SK-N-SH (cell line): ENCODE measurements around the gene TMPRSS11F. TPM values are rescaled to one million over a fixed set of nuclear protein-coding genes. Genes with fewer than 3 reads are reported as not detected.

Experiments
- CTCF ChIA-PET: fragments of 300-600, 350-600 bp; formaldehyde crosslinking; extraction: SDS; loops from one replicate; lab custom pipeline; 2021; lab: Yijun Ruan, JAX
- POLR2A ChIA-PET: fragments of 350-600 bp; sonication (Branson Sonifier 250); formaldehyde crosslinking; extraction: SDS; loops from one replicate; lab custom pipeline; 2020; ENCODE audit warnings: antibody characterized with exemption, inconsistent platforms; lab: Yijun Ruan, JAX
- DNase-seq: peaks from one replicate; pipeline ENCODE4 v3.0.0; 2012
- H2AFZ ChIP-seq: fragments of 200-600 bp; sonication (generic); 2 replicates; pipeline ENCODE4 v1.8.1; 2016; ENCODE audit warnings: antibody characterized with exemption, mild to moderate bottlenecking, low read depth
- H3F3A ChIP-seq: fragments of 200-600 bp; sonication (generic); replicated peaks from 2 replicates; pipeline ENCODE3; 2016; ENCODE audit warnings: antibody characterized with exemption, mild to moderate bottlenecking; ENCODE audit not compliant: insufficient read depth
- H3K27ac ChIP-seq, 2 experiments: fragments of 200-500 bp in 1 of 2; fragments of 200-600 bp in 1 of 2; sonication (Bioruptor generic) in 1 of 2; sonication (generic), shearing (Covaris generic) in 1 of 2; 2 replicates each; pipeline versions ENCODE4 v1.5.1 to v1.6.1; 2014 to 2016; ENCODE audit warnings: low read depth in 2 of 2, inconsistent platforms in 1 of 2, low read length in 1 of 2, mild to moderate bottlenecking in 1 of 2, mixed read lengths in 1 of 2
- H3K27me3 ChIP-seq: fragments of 200-600 bp; sonication (generic), shearing (Covaris generic); 2 replicates; pipeline ENCODE4 v1.6.1; 2016; ENCODE audit warnings: mixed run types; ENCODE audit not compliant: insufficient read depth
- H3K36me3 ChIP-seq, 2 experiments: fragments of 200-500 bp in 1 of 2; fragments of 200-600 bp in 1 of 2; sonication (Bioruptor generic) in 1 of 2; sonication (generic) in 1 of 2; replicated peaks in 1 of 2; 2 replicates each; pipeline versions ENCODE3 to v1.5.1; 2014 to 2016; ENCODE audit warnings: low read length in 1 of 2, mild to moderate bottlenecking in 1 of 2; ENCODE audit not compliant: insufficient read depth in 2 of 2, control insufficient read depth in 1 of 2
- H3K4me1 ChIP-seq, 2 experiments: fragments of 200-500 bp in 1 of 2; fragments of 200-600 bp in 1 of 2; sonication (Bioruptor generic) in 1 of 2; sonication (generic), shearing (Covaris generic) in 1 of 2; 2 replicates each; pipeline versions ENCODE4 v1.5.1 to v1.6.1; 2014 to 2016; ENCODE audit warnings: low read depth in 1 of 2, low read length in 1 of 2, mixed run types in 1 of 2; ENCODE audit not compliant: insufficient read depth in 2 of 2, control insufficient read depth in 1 of 2
- H3K4me2 ChIP-seq: fragments of 200-600 bp; sonication (generic), shearing (Covaris generic); 2 replicates; pipeline ENCODE4 v1.6.1; 2017; ENCODE audit warnings: mixed run types
- H3K4me3 ChIP-seq, 2 experiments: fragments of 200-500 bp in 1 of 2; fragments of 200-600 bp in 1 of 2; sonication (Bioruptor generic) in 1 of 2; sonication (generic), shearing (Covaris generic) in 1 of 2; 2 replicates each; pipeline versions ENCODE4 v1.5.1 to v1.8.1; 2014 to 2016; ENCODE audit warnings: low read depth in 2 of 2, inconsistent platforms in 1 of 2, low read length in 1 of 2, mild to moderate bottlenecking in 1 of 2, mixed read lengths in 1 of 2, moderate library complexity in 1 of 2
- H3K79me2 ChIP-seq: fragments of 200-600 bp; sonication (generic); 2 replicates; pipeline ENCODE4 v1.8.1; 2017; ENCODE audit warnings: mild to moderate bottlenecking; ENCODE audit not compliant: insufficient read depth
- H3K9ac ChIP-seq: fragments of 200-600 bp; sonication (generic); 2 replicates; pipeline ENCODE4 v1.6.1; 2017; ENCODE audit warnings: mixed run types
- H3K9me2 ChIP-seq: fragments of 200-600 bp; sonication (generic); 2 replicates; pipeline ENCODE4 v1.6.1; 2017; ENCODE audit warnings: mixed run types
- H3K9me3 ChIP-seq: fragments of 200-600 bp; sonication (generic); 2 replicates; pipeline ENCODE4 v1.6.1; 2017; ENCODE audit warnings: mixed run types, mild to moderate bottlenecking, moderate library complexity
- H4K20me1 ChIP-seq: fragments of 200-600 bp; sonication (generic); 2 replicates; pipeline ENCODE4 v1.6.1; 2017; ENCODE audit warnings: mild to moderate bottlenecking, mixed run types; ENCODE audit not compliant: insufficient read depth
- CTCF ChIP-seq: fragments of 200-600 bp; sonication (generic); IDR thresholded peaks from 2 replicates; pipeline ENCODE4 v1.6.1; 2017; ENCODE audit warnings: antibody characterized with exemption, mild to moderate bottlenecking, moderate library complexity
- EP300 ChIP-seq, 2 experiments: IDR thresholded peaks; 2 replicates each; pipeline versions ENCODE4 v1.4.0 to v1.6.1; 2012; ENCODE audit warnings: borderline replicate concordance in 1 of 2, low read depth in 1 of 2, low read length in 1 of 2
- EZH2phosphoT487 ChIP-seq: fragments of 200-600 bp; sonication (generic); IDR thresholded peaks from 2 replicates; pipeline ENCODE4 v1.6.1; 2017; ENCODE audit warnings: low read depth, mixed run types, mild to moderate bottlenecking, antibody characterized with exemption, moderate library complexity, borderline replicate concordance
- FOXJ3 ChIP-seq: sonication (generic); formaldehyde crosslinking; IDR thresholded peaks from 2 replicates; pipeline ENCODE4 v1.5.1; 2020; ENCODE audit warnings: mild to moderate bottlenecking, missing genetic modification reagents
- FOXM1 ChIP-seq: IDR thresholded peaks from 2 replicates; pipeline ENCODE4 v1.4.0; 2012; ENCODE audit warnings: low read depth, mild to moderate bottlenecking
- JUND ChIP-seq: IDR thresholded peaks from 2 replicates; pipeline ENCODE4 v1.4.0; 2012
- MAX ChIP-seq: IDR thresholded peaks from 2 replicates; pipeline ENCODE4 v1.4.0; 2012; ENCODE audit warnings: low read depth
- NFIC ChIP-seq: IDR thresholded peaks from 2 replicates; pipeline ENCODE4 v1.4.0; 2012; ENCODE audit warnings: borderline replicate concordance
- NRF1 ChIP-seq: IDR thresholded peaks from 2 replicates; pipeline ENCODE4 v1.6.1; 2012; ENCODE audit warnings: low read depth, mild to moderate bottlenecking, low read length
- POLR2AphosphoS5 ChIP-seq: IDR thresholded peaks from 2 replicates; pipeline ENCODE4 v1.6.1; 2012; ENCODE audit warnings: low read depth, low read length
- RAD21 ChIP-seq: IDR thresholded peaks from 2 replicates; pipeline ENCODE4 v1.6.1; 2012; ENCODE audit warnings: mild to moderate bottlenecking, low read length
- RCOR1 ChIP-seq: fragments of 150-350 bp; IDR thresholded peaks from 2 replicates; pipeline ENCODE4 v1.6.1; 2017; ENCODE audit warnings: antibody characterized with exemption, low read length
- RFX5 ChIP-seq: IDR thresholded peaks from 2 replicates; pipeline ENCODE4 v1.6.1; 2012; ENCODE audit warnings: mild to moderate bottlenecking, improper control_type of control experiment, low read length
- RXRA ChIP-seq: IDR thresholded peaks from 2 replicates; pipeline ENCODE4 v1.4.0; 2012; ENCODE audit warnings: low read depth, mild to moderate bottlenecking, borderline replicate concordance
- SIN3A ChIP-seq: IDR thresholded peaks from 2 replicates; pipeline ENCODE4 v1.6.1; 2012; ENCODE audit warnings: low read depth, mild to moderate bottlenecking, low read length, moderate library complexity, borderline replicate concordance
- SMC3 ChIP-seq: IDR thresholded peaks from 2 replicates; pipeline ENCODE4 v1.6.1; 2012; ENCODE audit warnings: low read depth, low read length, improper control_type of control experiment
- TCF12 ChIP-seq: IDR thresholded peaks from 2 replicates; pipeline ENCODE4 v1.4.0; 2012
- TEAD4 ChIP-seq: IDR thresholded peaks from 2 replicates; pipeline ENCODE4 v1.4.0; 2012; ENCODE audit warnings: mild to moderate bottlenecking, borderline replicate concordance; ENCODE audit not compliant: insufficient read depth
- USF1 ChIP-seq: IDR thresholded peaks from 2 replicates; pipeline ENCODE4 v1.4.0; 2012; ENCODE audit warnings: low read depth, borderline replicate concordance
- YY1 ChIP-seq: IDR thresholded peaks from 2 replicates; pipeline ENCODE4 v1.4.0; 2012; ENCODE audit warnings: low read depth, mild to moderate bottlenecking
- WGBS: methylation state at CpG from one replicate; pipeline ENCODE4 v1.1.6; 2017; ENCODE audit warnings: low lambda C conversion rate; 5-methylcytosine and 5-hydroxymethylcytosine counted together
- polyA plus RNA-seq, 3 experiments: library from polyadenylated mRNA; depleted of rRNA; stranded (reverse); fragments of >200 nt; gene quantifications; 2 replicates each; pipeline ENCODE4 v1.2.3, GENCODE V29; 2012

The TMPRSS11F gene
- polyA plus RNA-seq, 1 of the 3 experiments (the other 2 are of a cell fraction): not detected

- no peaks in the 10 kb centered on the region for H4K20me1 ChIP-seq
- no peaks in the 10 kb centered on the region; the same call in 1 of the 2 replicates for H3K27me3 ChIP-seq
- TF ChIP-seq YY1: no peak
- no peak for TF ChIP-seq CTCF
- no peak for TF ChIP-seq RXRA
- TF ChIP-seq NFIC: no peak
- no peak for TF ChIP-seq SMC3
- TF ChIP-seq POLR2AphosphoS5: no peak
- POLR2A ChIA-PET: no interaction called here
- no peaks in the 10 kb centered on the region for H3F3A ChIP-seq
- H3K79me2 ChIP-seq: no peaks in the 10 kb centered on the region
- H3K36me3 ChIP-seq: no peaks in the 10 kb centered on the region
- DNase-seq: no peak
- no peaks in the 10 kb centered on the region for H3K9me2 ChIP-seq
- no peaks in the 10 kb centered on the region for H3K4me1 ChIP-seq
- H3K4me3 ChIP-seq: no peak overlapping the region
- no peak overlapping the region for H3K27ac ChIP-seq
- CTCF ChIA-PET: no interaction called here
- no peak overlapping the region for H2AFZ ChIP-seq
- H3K9ac ChIP-seq: no peak overlapping the region
- 0% methylated on average over 1 of the region's 1 CpG for WGBS
- H3K9me3 ChIP-seq: no peaks in the 10 kb centered on the region
- no peak overlapping the region for H3K4me2 ChIP-seq
Observed at GRCh38 chr4:68163754-68164153, 34.1 kb upstream of the TMPRSS11F start.

DNA sequence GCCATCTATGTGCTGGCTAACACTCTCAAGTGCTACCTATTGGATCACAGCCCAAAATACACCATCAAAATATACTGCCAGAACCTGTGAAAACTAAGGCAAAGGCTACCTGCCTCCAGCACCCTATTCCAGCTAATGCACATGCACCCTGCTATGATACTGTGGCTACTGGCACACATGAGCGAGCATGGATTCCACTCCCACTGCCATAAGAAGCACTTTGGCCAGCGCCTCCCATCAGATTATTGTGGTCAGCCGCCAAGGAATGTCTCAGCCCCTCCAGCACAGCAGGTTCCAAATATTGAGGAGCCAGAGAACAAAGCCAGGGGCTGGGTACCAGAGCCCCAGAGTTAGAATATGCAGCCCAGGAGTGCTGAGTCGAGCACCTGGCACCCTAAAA is 32.5 kb upstream of the TMPRSS11F start:
- POLR2A ChIA-PET: no interaction called here
- CTCF ChIA-PET: no interaction called here
- no peaks in the 10 kb centered on the region for H3K4me1 ChIP-seq
- H3K9ac ChIP-seq: no peak overlapping the region
- no peaks in the 10 kb centered on the region for H3K9me2 ChIP-seq
- H3F3A ChIP-seq: no peaks in the 10 kb centered on the region
- no peaks in the 10 kb centered on the region for H4K20me1 ChIP-seq
- no peak for TF ChIP-seq RFX5
- no peak for TF ChIP-seq NRF1
- no peak for DNase-seq
- H3K79me2 ChIP-seq: no peaks in the 10 kb centered on the region
- no peak overlapping the region for H2AFZ ChIP-seq
- H3K27me3 ChIP-seq: no peaks in the 10 kb centered on the region; the same call in 1 of the 2 replicates
- no peaks in the 10 kb centered on the region for H3K9me3 ChIP-seq
- H3K36me3 ChIP-seq: no peaks in the 10 kb centered on the region
- WGBS: 0% methylated on average over 1 of the region's 4 CpGs
- no peak overlapping the region for H3K4me2 ChIP-seq
- no peak overlapping the region for H3K4me3 ChIP-seq
- no peak overlapping the region for H3K27ac ChIP-seq

GRCh38 chr4:68152411-68152810 is 22.7 kb upstream of the TMPRSS11F start:
- Histone ChIP-seq H4K20me1 (no peaks in the 10 kb centered on the region), H3F3A (peaks cover 5% of the 10 kb centered on the region), H3K4me2 (no peak overlapping the region), H3K4me3 (no peak overlapping the region), H2AFZ (no peak overlapping the region), H3K9ac (no peak overlapping the region), H3K4me1 (no peaks in the 10 kb centered on the region), H3K36me3 (no peaks in the 10 kb centered on the region), H3K27ac (no peak overlapping the region), H3K9me2 (no peaks in the 10 kb centered on the region), H3K27me3 (no peaks in the 10 kb centered on the region), H3K9me3 (no peaks in the 10 kb centered on the region), H3K79me2 (no peaks in the 10 kb centered on the region)
- CTCF ChIA-PET: no interaction called here
- 0% methylated on average over 2 of the region's 2 CpGs for WGBS
- POLR2A ChIA-PET: no interaction called here
- no peak for DNase-seq
- TF ChIP-seq RFX5 (no peak), FOXJ3 (CRISPR knock-in tag) (no peak), EZH2phosphoT487 (no peak), NFIC (no peak), TCF12 (0 out of 2 replicates have a peak, but pooled peaks have one; percentile 10), JUND (peak; percentile 16; the same call in 1 of the 2 replicates), TEAD4 (no peak), CTCF (no peak), EP300 (IDR thresholded peaks at IDR 0.05; ENCODE audit: borderline replicate concordance in 1 of 2, low read depth in 1 of 2, low read length in 1 of 2) (no peak), RCOR1 (no peak), FOXM1 (no peak), SIN3A (no peak), USF1 (no peak), RAD21 (no peak), MAX (no peak)
